Heart left ventricle (tissue), 16 donors: Measurements from ENCODE around the gene PRKCH. TPM values are rescaled to one million over a fixed set of nuclear protein-coding genes. Genes with fewer than 3 reads are reported as not detected.
A peak's percentile ranks its signal among the peaks of the same experiment; 100 is the strongest.

Experiments
- ATAC-seq, 4 donors: fragments of 200-7000 bp; cut with Tn5 transposase; one replicate each; pipeline ENCODE4 v1.9.1; 2020 to 2022; ENCODE audit warnings: moderate library complexity in 4 of 4, mild to moderate bottlenecking in 3 of 4, moderate number of reproducible peaks in 1 of 4
- DNase-seq, 5 donors: peaks; one replicate each; pipeline ENCODE4 v3.0.0-alpha.2; 2020
- H3K27ac ChIP-seq, 12 donors: fragments of 200-600 bp; sonication (generic) in 4 of 12; one replicate each; pipeline versions ENCODE4 v1.5.0 to v1.8.0; 2016 to 2022; ENCODE audit warnings: mild to moderate bottlenecking in 2 of 12
- H3K27me3 ChIP-seq, 9 donors: fragments of 200-600 bp; sonication (generic) in 2 of 9; one replicate each; pipeline versions ENCODE4 v1.5.1 to v1.8.0; 2016 to 2022; ENCODE audit warnings: mild to moderate bottlenecking in 3 of 9
- H3K36me3 ChIP-seq, 9 donors: fragments of 200-600 bp; sonication (generic) in 2 of 9; one replicate each; pipeline versions ENCODE4 v1.5.0 to v1.8.0; 2018 to 2022; ENCODE audit warnings: mild to moderate bottlenecking in 2 of 9
- H3K4me1 ChIP-seq, 12 donors: fragments of 200-600 bp; sonication (generic) in 4 of 12; one replicate each; pipeline versions ENCODE4 v1.5.0 to v1.8.0; 2016 to 2022; ENCODE audit warnings: mild to moderate bottlenecking in 3 of 12
- H3K4me3 ChIP-seq, 12 donors: fragments of 200-600 bp; sonication (generic) in 4 of 12; one replicate each; pipeline versions ENCODE4 v1.5.0 to v1.8.0; 2017 to 2022; ENCODE audit warnings: mild to moderate bottlenecking in 9 of 12, moderate library complexity in 4 of 12
- H3K9me3 ChIP-seq, 12 donors: fragments of 200-600 bp; sonication (generic) in 4 of 12; one replicate each; pipeline versions ENCODE4 v1.5.0 to v1.8.0; 2016 to 2022; ENCODE audit warnings: mild to moderate bottlenecking in 1 of 12
- CTCF ChIP-seq, 12 donors: fragments of 200-600 bp; sonication (generic) in 4 of 12; IDR thresholded peaks; one replicate each; pipeline versions ENCODE4 v1.5.0 to v1.8.0; 2018 to 2022; ENCODE audit warnings: antibody characterized with exemption in 12 of 12, mild to moderate bottlenecking in 5 of 12
- POLR2A ChIP-seq, 2 donors: fragments of 450-650 bp; IDR thresholded peaks; one replicate each; pipeline ENCODE4 v1.6.1; 2017; ENCODE audit warnings: antibody characterized with exemption in 2 of 2, mild to moderate bottlenecking in 2 of 2, moderate library complexity in 2 of 2
- WGBS, 4 donors: extraction: QIAGEN DNeasy Blood & Tissue Kit in 2 of 4; methylation state at CpG; one replicate each; pipeline versions ENCODE4 v1.1.5 to v1.1.7; 2013 to 2018; 5-methylcytosine and 5-hydroxymethylcytosine counted together
- intact Hi-C, 10 donors: fragments of 100-400 bp; cut with DNase I; formaldehyde crosslinking; loops; one replicate each; pipeline versions ENCODE4 v1.11.1 to v1.14.2; 2022
- polyA plus RNA-seq, 2 donors: library from polyadenylated mRNA; stranded (reverse); fragments of 200-250 nt; gene quantifications; one replicate each; pipeline ENCODE4 v1.2.3, GENCODE V29; 2013
- total RNA-seq, 9 donors: library from RNA; depleted of rRNA in 2 of 9; stranded (reverse); fragments of >200 nt in 2 of 9; fragmentation: NEBNext Ultra II Directional in 3 of 9; extraction: Animal tissue kit (Norgen Biotek cat#: 25700) in 3 of 9; gene quantifications; one replicate each; pipeline versions ENCODE4 v1.1.0 to v1.2.4, GENCODE V29; 2016 to 2023
- donor health status: ischemic (EF 13 %, LVEDD 7.1; RV severe dilation, severe dysfunction).
- donor health status: healthy with polysubstance abuse.
- donor health status: DM: no; HTN: yes; CAD: no.
- donor health status: DM: no; HTN: no; CAD: no.
- donor health status: ischemic (EF 25% LVEDD 6.9; RV normal size, moderate dysfunction).
- donor health status: ischemic (EF 25% LVEDD 5.7; RV mildly dilated, moderate dysfunction).
- donor health status: healthy.
- donor health status: DM: yes; HTN: yes; CAD: no.
- donor health status: ischemic (EF 35%, LVEDD 5.7; RV mildly dilated, moderate dysfunction).
- donor health status: nonischemic (EF 11% LVEDD 7.7; RV severe dilation, severe dysfunction).
- donor health status: DM: yes; HTN: yes; CAD: no.
- donor health status: PGD.
- donor health status: ischemic (EF 29% LVEDD 5.4; RV normal size, mild dysfunction).
- donor health status: nonischemic (EF 23%, LVEDD 6.1; RV moderate dilation, normal function).

The PRKCH gene
- total and polyA plus RNA-seq, 11 donors, result 6.1 to 49.2 (median 21.7) TPM

- intact Hi-C loops, result loop anchor here (1.0 to 10.0 kb wide), 9 partner anchors 39 to 671 kb away; partner anchors contain the start of gene PRKCH (in 4 of the 10)
- peak in 3 of 4 donors; percentile 76 to 83 (median 78) for ATAC-seq
Observed at GRCh38 chr14:61456720-61457119, 135.3 kb downstream of the PRKCH start.

DNA sequence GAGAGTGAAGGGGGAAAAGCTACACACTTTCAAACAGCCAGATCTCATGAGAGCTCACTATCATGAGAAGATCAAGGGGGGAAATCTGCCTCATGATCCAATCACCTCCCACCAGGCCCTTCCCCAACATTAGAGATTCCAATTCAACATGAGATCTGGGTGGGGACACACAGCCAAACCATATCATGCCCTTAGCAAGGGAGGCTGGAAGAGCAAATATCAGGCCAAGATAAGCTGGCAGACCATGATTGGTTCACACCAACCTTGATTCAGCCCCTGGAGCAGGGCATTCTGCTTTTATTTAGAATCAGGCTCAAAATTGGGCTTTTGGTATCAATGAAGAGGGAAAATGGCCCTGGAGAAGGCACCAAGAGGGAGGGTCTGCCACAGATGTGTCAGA is 137.4 kb downstream of the PRKCH start:
- no peak for ATAC-seq

More at GRCh38 chr14:61456720-61457119, 135.3 kb downstream of the PRKCH start:
- WGBS, 4 donors, result 32 to 36% (median 35%) methylated on average over 12 of the region's 12 CpGs
- Histone ChIP-seq H3K27me3 (no peaks in the 10 kb centered on the region), H3K4me3 (no peak overlapping the region), H3K4me1 (peaks cover 0 to 38% (median 13%) of the 10 kb centered on the region in 12 donors), H3K36me3 (peaks cover 0 to 39% (median 19%) of the 10 kb centered on the region in 9 donors), H3K9me3 (no peaks in the 10 kb centered on the region), H3K27ac (no peak overlapping the region)
- TF ChIP-seq POLR2A (IDR thresholded peaks at IDR 0.05) (no peak), CTCF (IDR thresholded peaks at IDR 0.05) (peak; percentile 78 to 94 (median 88))
- DNase-seq, result peak in 4 of 5 donors; percentile 81 to 90 (median 85)

GRCh38 chr14:61459229-61459628 is 137.8 kb downstream of the PRKCH start:
- ATAC-seq, result no peak
- H3K4me3 ChIP-seq, result no peak overlapping the region
- H3K27ac ChIP-seq, result no peak overlapping the region
- H3K4me1 ChIP-seq, result peaks cover 0 to 44% (median 26%) of the 10 kb centered on the region in 12 donors
- no peaks in the 10 kb centered on the region for H3K27me3 ChIP-seq
- DNase-seq, result no peak
- TF ChIP-seq POLR2A (IDR thresholded peaks at IDR 0.05), result no peak
- TF ChIP-seq CTCF (IDR thresholded peaks at IDR 0.05), result no peak
- H3K36me3 ChIP-seq, result peaks cover 0 to 36% (median 16%) of the 10 kb centered on the region in 9 donors
- intact Hi-C loops, result loop anchor here (2.0 to 10.0 kb wide), 8 partner anchors 42 to 668 kb away; partner anchors contain the start of gene PRKCH (in 4 of the 10)
- 85 to 93% (median 88%) methylated on average over 6 of the region's 6 CpGs for WGBS, 4 donors
- peaks cover 0 to 2% (median 0%) of the 10 kb centered on the region in 12 donors for H3K9me3 ChIP-seq

More for the DNA sequence above, 137.4 kb downstream of the PRKCH start:
- TF ChIP-seq CTCF (IDR thresholded peaks at IDR 0.05) (no peak), POLR2A (IDR thresholded peaks at IDR 0.05) (no peak)
- Histone ChIP-seq H3K4me1 (peaks cover 0 to 49% (median 28%) of the 10 kb centered on the region in 12 donors), H3K27me3 (no peaks in the 10 kb centered on the region), H3K36me3 (peaks cover 0 to 37% (median 16%) of the 10 kb centered on the region in 9 donors), H3K27ac (no peak overlapping the region), H3K4me3 (no peak overlapping the region), H3K9me3 (no peaks in the 10 kb centered on the region)
- no peak for DNase-seq
- intact Hi-C loops, result loop anchor here (2.0 to 10.0 kb wide), 8 partner anchors 41 to 669 kb away; partner anchors contain the start of gene PRKCH (in 4 of the 10)

- Histone ChIP-seq H3K27ac (no peak overlapping the region), H3K4me3 (no peak overlapping the region), H3K4me1 (peaks cover 0 to 37% (median 20%) of the 10 kb centered on the region in 12 donors), H3K27me3 (no peaks in the 10 kb centered on the region), H3K9me3 (peaks cover 0 to 6% (median 0%) of the 10 kb centered on the region in 12 donors), H3K36me3 (peaks cover 0 to 38% (median 16%) of the 10 kb centered on the region in 9 donors)
- 97 to 100% (median 98%) methylated on average over 1 of the region's 1 CpG for WGBS, 4 donors
- no peak for TF ChIP-seq CTCF (IDR thresholded peaks at IDR 0.05)
- no peak for TF ChIP-seq POLR2A (IDR thresholded peaks at IDR 0.05)
- ATAC-seq (no peak), DNase-seq (no peak)
- intact Hi-C loops, result loop anchor here in 7 of 10 donors (2.0 to 10.0 kb wide), 7 partner anchors 269 to 667 kb away; partner anchors contain the start of gene SNAPC1 (in 3 of the 7)
Observed at GRCh38 chr14:61460063-61460462, 138.7 kb downstream of the PRKCH start.
